Neuronal stem cell (in vitro differentiated cells): ENCODE data around the gene PNN.
"Not testable (repeated sequence)": the region's sequence is repeated elsewhere in the genome, so short reads cannot be mapped to it uniquely, and the experiment has no call there.

Experiments used
- DNase-seq: peaks from one replicate; pipeline ENCODE4 v3.0.0-alpha.2; 2013; ENCODE audit warnings: low spot score
- H2AFZ ChIP-seq: one replicate; pipeline ENCODE4 v1.6.1; 2013; ENCODE audit warnings: mild to moderate bottlenecking, low read length, inconsistent platforms
- H2AK5ac ChIP-seq: 2 replicates; pipeline ENCODE4 v1.6.1; 2013; ENCODE audit warnings: low read depth, mild to moderate bottlenecking, inconsistent platforms, low read length, moderate library complexity, mixed read lengths
- H2BK120ac ChIP-seq: 2 replicates; pipeline ENCODE4 v1.6.1; 2013; ENCODE audit warnings: low read depth, mild to moderate bottlenecking, inconsistent platforms, low read length, moderate library complexity, mixed read lengths
- H2BK12ac ChIP-seq: one replicate; pipeline ENCODE4 v1.6.1; 2013; ENCODE audit warnings: low read length, inconsistent platforms
- H2BK15ac ChIP-seq: 2 replicates; pipeline ENCODE4 v1.6.1; 2013; ENCODE audit warnings: mild to moderate bottlenecking, low read length, inconsistent platforms, mixed read lengths
- H2BK5ac ChIP-seq: one replicate; pipeline ENCODE4 v1.6.1; 2013; ENCODE audit warnings: inconsistent platforms, mild to moderate bottlenecking, low read length, moderate library complexity
- H3K14ac ChIP-seq: one replicate; pipeline ENCODE4 v1.6.1; 2013; ENCODE audit warnings: low read length, inconsistent platforms
- H3K18ac ChIP-seq: 2 replicates; pipeline ENCODE4 v1.6.1; 2013; ENCODE audit warnings: low read length, inconsistent platforms
- H3K23ac ChIP-seq: 2 replicates; pipeline ENCODE4 v1.6.1; 2013; ENCODE audit warnings: low read depth, mild to moderate bottlenecking, mixed read lengths, low read length, inconsistent platforms; ENCODE audit not compliant: poor library complexity
- H3K27ac ChIP-seq: replicated peaks from 3 replicates; pipeline ENCODE4 v1.5.1; 2013; ENCODE audit warnings: low read length, inconsistent platforms
- H3K27me3 ChIP-seq, 3 experiments: 2 replicates each; pipeline ENCODE4 v1.6.1; 2013; ENCODE audit warnings: low read length in 3 of 3, mild to moderate bottlenecking in 2 of 3, inconsistent platforms in 1 of 3, low read depth in 1 of 3, mixed read lengths in 1 of 3, moderate library complexity in 1 of 3; ENCODE audit not compliant: control insufficient read depth in 3 of 3, insufficient read depth in 3 of 3
- H3K36me3 ChIP-seq, 2 donors: replicated peaks in 1 of 2; 2 replicates each; pipeline ENCODE4 v1.6.1; 2013; ENCODE audit warnings: low read length in 2 of 2; ENCODE audit not compliant: control insufficient read depth in 2 of 2, insufficient read depth in 2 of 2
- H3K4ac ChIP-seq: 2 replicates; pipeline ENCODE4 v1.6.1; 2013; ENCODE audit warnings: inconsistent platforms, mild to moderate bottlenecking, low read length, moderate library complexity
- H3K4me1 ChIP-seq, 2 donors: 1 replicate in 1 of 2; 2 replicates in 1 of 2; pipeline ENCODE4 v1.6.1; 2013; ENCODE audit warnings: low read length in 2 of 2, low read depth in 1 of 2; ENCODE audit not compliant: control insufficient read depth in 2 of 2, insufficient read depth in 1 of 2
- H3K4me2 ChIP-seq: one replicate; pipeline ENCODE4 v1.6.1; 2013; ENCODE audit warnings: mild to moderate bottlenecking, low read length, inconsistent platforms; ENCODE audit not compliant: insufficient read depth, poor library complexity, severe bottlenecking
- H3K4me3 ChIP-seq, 2 donors: 2 replicates each; pipeline ENCODE4 v1.5.1; 2013; ENCODE audit warnings: low read length in 2 of 2, mild to moderate bottlenecking in 2 of 2, inconsistent platforms in 1 of 2, moderate library complexity in 1 of 2
- H3K79me1 ChIP-seq: one replicate; pipeline ENCODE4 v1.6.1; 2013; ENCODE audit warnings: low read depth, mild to moderate bottlenecking, inconsistent platforms, low read length, moderate library complexity
- H3K9ac ChIP-seq: one replicate; pipeline ENCODE4 v1.6.1; 2013; ENCODE audit warnings: mild to moderate bottlenecking, low read depth, low read length, inconsistent platforms; ENCODE audit not compliant: poor library complexity
- H3K9me3 ChIP-seq, 2 donors: replicated peaks in 1 of 2; 2 replicates each; pipeline versions ENCODE3 to v1.6.1; 2013; ENCODE audit warnings: low read length in 2 of 2, mild to moderate bottlenecking in 2 of 2, inconsistent platforms in 1 of 2, low read depth in 1 of 2, mixed read lengths in 1 of 2, moderate library complexity in 1 of 2; ENCODE audit not compliant: control insufficient read depth in 2 of 2, insufficient read depth in 1 of 2
- H4K8ac ChIP-seq: one replicate; pipeline ENCODE4 v1.6.1; 2013; ENCODE audit warnings: low read depth, mild to moderate bottlenecking, inconsistent platforms, low read length, moderate library complexity
- H4K91ac ChIP-seq: one replicate; pipeline ENCODE4 v1.6.1; 2013; ENCODE audit warnings: low read length, low read depth, mild to moderate bottlenecking, inconsistent platforms; ENCODE audit not compliant: poor library complexity
- WGBS, 2 donors: extraction: QIAGEN DNeasy Blood & Tissue Kit; methylation state at CpG; one replicate each; pipeline ENCODE4 v1.1.7; 2013; ENCODE audit warnings: missing lambda C conversion rate in 2 of 2, mixed read lengths in 1 of 2; ENCODE audit not compliant: insufficient read length in 2 of 2, insufficient replicate concordance in 1 of 2; ENCODE audit errors: extremely low coverage in 2 of 2; 5-methylcytosine and 5-hydroxymethylcytosine counted together

The PNN gene

GRCh38 chr14:39141623-39142022, 33.4 kb upstream of the PNN start:
- not testable (repeated sequence) for H2AK5ac ChIP-seq, H3K14ac ChIP-seq, H2BK5ac ChIP-seq, H2BK15ac ChIP-seq, H3K4me3 ChIP-seq, H3K18ac ChIP-seq, H3K4ac ChIP-seq, H2BK120ac ChIP-seq, H3K9ac ChIP-seq, H2BK12ac ChIP-seq, H3K27ac ChIP-seq, H4K91ac ChIP-seq, H3K23ac ChIP-seq, DNase-seq, H3K79me1 ChIP-seq, H4K8ac ChIP-seq, H3K4me2 ChIP-seq, H2AFZ ChIP-seq, H3K27me3 ChIP-seq, H3K4me1 ChIP-seq
- Histone ChIP-seq H3K9me3 (peaks cover 0 to 13% of the 10 kb centered on the region in 2 donors), H3K36me3 (peaks cover 8 to 54% of the 10 kb centered on the region in 2 donors)
- no CpG with 5 or more reads among the region's 1 CpG for WGBS, 2 donors

- H3K4me3 ChIP-seq, H4K8ac ChIP-seq, H4K91ac ChIP-seq, H3K4me2 ChIP-seq, H3K23ac ChIP-seq, DNase-seq, H2BK5ac ChIP-seq, H2AK5ac ChIP-seq, H3K18ac ChIP-seq, H3K27ac ChIP-seq, H3K9ac ChIP-seq, H3K79me1 ChIP-seq, H2BK12ac ChIP-seq, H2AFZ ChIP-seq, H2BK120ac ChIP-seq, H3K27me3 ChIP-seq, H3K4me1 ChIP-seq, H3K14ac ChIP-seq, H2BK15ac ChIP-seq, H3K4ac ChIP-seq: not testable (repeated sequence)
- Histone ChIP-seq H3K36me3 (peaks cover 4 to 50% of the 10 kb centered on the region in 2 donors), H3K9me3 (peaks cover 0 to 13% of the 10 kb centered on the region in 2 donors)
- no CpG with 5 or more reads among the region's 2 CpGs for WGBS, 2 donors
Observed at GRCh38 chr14:39143226-39143625, 31.8 kb upstream of the PNN start.

GRCh38 chr14:39145266-39145966, 29.6 kb upstream of the PNN start:
- Histone ChIP-seq H2AFZ (no peak overlapping the region), H3K9ac (no peak overlapping the region), H3K36me3 (peaks cover 3 to 52% of the 10 kb centered on the region in 2 donors), H3K23ac (no peak overlapping the region), H4K91ac (no peak overlapping the region), H2BK15ac (no peak overlapping the region), H3K27me3 (no peaks in the 10 kb centered on the region), H2AK5ac (no peak overlapping the region), H2BK120ac (no peak overlapping the region), H3K4me2 (no peak overlapping the region), H3K79me1 (peaks cover 1% of the 10 kb centered on the region), H3K4ac (no peak overlapping the region), H3K9me3 (peaks cover 0 to 13% of the 10 kb centered on the region in 2 donors), H3K27ac (no peak overlapping the region), H3K4me3 (no peak overlapping the region), H3K4me1 (no peaks in the 10 kb centered on the region), H3K18ac (no peak overlapping the region), H4K8ac (no peak overlapping the region), H3K14ac (no peak overlapping the region), H2BK12ac (no peak overlapping the region), H2BK5ac (no peak overlapping the region)
- DNase-seq: no peak
- no CpG with 5 or more reads among the region's 7 CpGs for WGBS, 2 donors

- no peak for DNase-seq
- no peak overlapping the region for H3K9ac ChIP-seq
- no peak overlapping the region for H2BK5ac ChIP-seq
- peaks cover 0 to 4% of the 10 kb centered on the region in 2 donors for H3K4me1 ChIP-seq
- no peak overlapping the region for H3K4me3 ChIP-seq
- H3K4ac ChIP-seq: no peak overlapping the region
- no peak overlapping the region for H2BK15ac ChIP-seq
- H3K23ac ChIP-seq: no peak overlapping the region
- H3K14ac ChIP-seq: no peak overlapping the region
- no peak overlapping the region for H2AFZ ChIP-seq
- H3K27me3 ChIP-seq: no peaks in the 10 kb centered on the region
- H3K18ac ChIP-seq: no peak overlapping the region
- no peak overlapping the region for H2BK120ac ChIP-seq
- no peak overlapping the region for H4K91ac ChIP-seq
- no CpG with 5 or more reads among the region's 9 CpGs for WGBS, 2 donors
- H2AK5ac ChIP-seq: no peak overlapping the region
- H3K79me1 ChIP-seq: no peaks in the 10 kb centered on the region
- peaks cover 0 to 88% of the 10 kb centered on the region in 2 donors for H3K36me3 ChIP-seq
- H3K9me3 ChIP-seq: peaks cover 0 to 2% of the 10 kb centered on the region in 2 donors
- H2BK12ac ChIP-seq: no peak overlapping the region
- no peak overlapping the region for H3K27ac ChIP-seq
- no peak overlapping the region for H3K4me2 ChIP-seq
- H4K8ac ChIP-seq: no peak overlapping the region
Observed at GRCh38 chr14:39154594-39155189, 20.4 kb upstream of the PNN start.
